ENCODE data around the gene F8.
A peak's percentile ranks its signal among the peaks of the same experiment; 100 is the strongest.
"Not testable (repeated sequence)": the region's sequence is repeated elsewhere in the genome, so short reads cannot be mapped to it uniquely, and the experiment has no call there.

The F8 gene

DNA sequence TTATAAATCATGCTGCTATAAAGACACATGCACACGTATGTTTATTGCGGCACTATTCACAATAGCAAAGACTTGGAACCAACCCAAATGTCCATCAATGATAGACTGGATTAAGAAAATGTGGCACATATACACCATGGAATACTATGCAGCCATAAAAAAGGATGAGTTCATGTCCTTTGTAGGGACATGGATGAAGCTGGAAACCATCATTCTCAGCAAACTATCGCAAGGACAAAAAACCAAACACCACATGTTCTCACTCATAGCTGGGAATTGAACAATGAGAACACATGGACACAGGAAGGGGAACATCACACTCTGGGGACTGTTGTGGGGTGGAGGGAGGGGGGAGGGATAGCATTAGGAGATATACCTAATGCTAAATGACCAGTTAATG, 196.9 kb downstream of the F8 start:
- H3K4me3 ChIP-seq (ENCODE audit: low read depth, low read length); DNase-seq; H2BK5ac ChIP-seq (ENCODE audit: low read depth, low read length, poor library complexity); H2AFZ ChIP-seq (ENCODE audit: insufficient read depth, low read length, poor library complexity); H3K23ac ChIP-seq (ENCODE audit: low read length); H4K8ac ChIP-seq (ENCODE audit: low read depth, low read length); H3K4me2 ChIP-seq (ENCODE audit: low read length); H2AK5ac ChIP-seq (ENCODE audit: low read length); H3K4ac ChIP-seq (ENCODE audit: low read depth, low read length); H3K36me3 ChIP-seq (ENCODE audit: control insufficient read depth in 1 of 2, insufficient read depth in 2 of 2, low read length in 2 of 2); H3K27me3 ChIP-seq (ENCODE audit: insufficient read depth, low read length); H3K9ac ChIP-seq (ENCODE audit: low read length); H4K91ac ChIP-seq (ENCODE audit: low read depth, low read length); H3K79me1 ChIP-seq (ENCODE audit: low read length); H3K14ac ChIP-seq (ENCODE audit: low read length); H3K27ac ChIP-seq (ENCODE audit: low read depth, low read length); H3K4me1 ChIP-seq (ENCODE audit: control insufficient read depth in 1 of 2, insufficient read depth in 2 of 2, low read length in 2 of 2); H3K79me2 ChIP-seq (ENCODE audit: control insufficient read depth, insufficient read depth, low read length, poor library complexity); H2BK120ac ChIP-seq (ENCODE audit: insufficient read depth, low read length, poor library complexity); H3K18ac ChIP-seq (ENCODE audit: low read length); H3K9me3 ChIP-seq (ENCODE audit: insufficient read depth, low read depth, low read length); H2BK12ac ChIP-seq (ENCODE audit: low read length); H4K12ac ChIP-seq (ENCODE audit: low read depth, low read length): not testable (repeated sequence)
- no CpG with 5 or more reads among the region's 3 CpGs for WGBS (ENCODE audit: extremely low coverage, insufficient coverage, insufficient read length)

DNA sequence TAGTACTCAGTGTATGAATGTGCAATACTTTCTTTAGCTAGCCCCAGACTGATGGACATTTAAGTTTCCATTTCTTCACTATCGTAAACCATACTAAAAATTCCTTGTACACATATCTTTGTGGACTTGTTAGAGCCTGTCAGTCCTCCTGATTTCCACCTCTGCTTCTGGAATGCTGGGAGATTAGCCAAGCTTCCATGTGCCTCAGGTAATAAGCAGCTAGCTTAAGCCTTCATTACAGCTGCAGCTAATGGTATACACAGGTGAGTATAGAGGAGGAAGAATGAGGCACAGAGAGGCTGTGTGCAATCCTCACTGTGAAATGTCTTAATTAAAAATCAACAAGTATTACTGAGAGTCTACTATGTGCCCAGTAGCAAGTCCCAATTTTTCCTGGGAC, 197.9 kb downstream of the F8 start:
- no peak overlapping the region for H2BK5ac ChIP-seq (ENCODE audit: low read depth, low read length, poor library complexity)
- H3K4me1 ChIP-seq (ENCODE audit: control insufficient read depth in 1 of 2, insufficient read depth in 2 of 2, low read length in 2 of 2): no peaks in the 10 kb centered on the region
- H2AFZ ChIP-seq (ENCODE audit: insufficient read depth, low read length, poor library complexity): no peak overlapping the region
- no peak overlapping the region for H3K18ac ChIP-seq (ENCODE audit: low read length)
- no peak overlapping the region for H3K14ac ChIP-seq (ENCODE audit: low read length)
- no peak overlapping the region for H3K9ac ChIP-seq (ENCODE audit: low read length)
- WGBS (ENCODE audit: extremely low coverage, insufficient coverage, insufficient read length): no CpG with 5 or more reads among the region's 1 CpG
- no peaks in the 10 kb centered on the region for H3K79me2 ChIP-seq (ENCODE audit: control insufficient read depth, insufficient read depth, low read length, poor library complexity)
- no peak overlapping the region for H4K91ac ChIP-seq (ENCODE audit: low read depth, low read length)
- H4K12ac ChIP-seq (ENCODE audit: low read depth, low read length): no peak overlapping the region
- no peak overlapping the region for H2BK120ac ChIP-seq (ENCODE audit: insufficient read depth, low read length, poor library complexity)
- H2BK12ac ChIP-seq (ENCODE audit: low read length): no peak overlapping the region
- H3K79me1 ChIP-seq (ENCODE audit: low read length): no peaks in the 10 kb centered on the region
- H4K8ac ChIP-seq (ENCODE audit: low read depth, low read length): no peak overlapping the region
- no peak overlapping the region for H3K4ac ChIP-seq (ENCODE audit: low read depth, low read length)
- no peak overlapping the region for H2AK5ac ChIP-seq (ENCODE audit: low read length)
- H3K4me2 ChIP-seq (ENCODE audit: low read length): no peak overlapping the region
- H3K27ac ChIP-seq (ENCODE audit: low read depth, low read length): no peak overlapping the region
- H3K23ac ChIP-seq (ENCODE audit: low read length): no peak overlapping the region
- H3K4me3 ChIP-seq (ENCODE audit: low read depth, low read length): no peak overlapping the region
- H3K27me3 ChIP-seq (ENCODE audit: insufficient read depth, low read length): no peaks in the 10 kb centered on the region
- H3K36me3 ChIP-seq (ENCODE audit: control insufficient read depth in 1 of 2, insufficient read depth in 2 of 2, low read length in 2 of 2): no peaks in the 10 kb centered on the region
- DNase-seq: peak; percentile 51 to 68
- H3K9me3 ChIP-seq (ENCODE audit: insufficient read depth, low read depth, low read length): no peaks in the 10 kb centered on the region

DNA sequence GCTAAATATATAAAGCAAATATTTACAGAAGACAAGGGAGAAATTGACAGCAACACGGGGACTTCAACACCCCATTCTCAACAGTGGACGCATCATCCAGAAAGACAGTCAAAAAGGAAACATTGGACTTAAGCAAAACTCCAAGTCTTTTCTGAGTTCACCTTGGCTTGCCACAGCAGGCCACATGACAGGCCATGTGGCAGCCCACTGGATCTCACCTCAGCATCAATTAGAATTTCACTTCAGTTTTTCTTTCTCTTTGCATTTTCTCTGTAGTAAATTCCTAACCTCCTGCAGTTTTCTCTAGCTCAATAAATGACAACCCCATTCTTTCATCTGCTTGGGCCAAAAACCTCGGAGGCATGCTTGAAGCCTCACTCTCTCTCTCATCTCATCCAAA, 200.5 kb downstream of the F8 start:
- Histone ChIP-seq H3K14ac (ENCODE audit: low read length) (no peak overlapping the region), H3K27ac (ENCODE audit: low read depth, low read length) (no peak overlapping the region), H3K79me1 (ENCODE audit: low read length) (no peaks in the 10 kb centered on the region), H3K4ac (ENCODE audit: low read depth, low read length) (no peak overlapping the region), H2BK5ac (ENCODE audit: low read depth, low read length, poor library complexity) (no peak overlapping the region), H3K4me3 (ENCODE audit: low read depth, low read length) (no peak overlapping the region), H4K12ac (ENCODE audit: low read depth, low read length) (no peak overlapping the region), H3K23ac (ENCODE audit: low read length) (no peak overlapping the region), H3K9me3 (ENCODE audit: insufficient read depth, low read depth, low read length) (no peaks in the 10 kb centered on the region), H2AK5ac (ENCODE audit: low read length) (no peak overlapping the region), H4K91ac (ENCODE audit: low read depth, low read length) (no peak overlapping the region), H3K18ac (ENCODE audit: low read length) (no peak overlapping the region), H2BK120ac (ENCODE audit: insufficient read depth, low read length, poor library complexity) (no peak overlapping the region), H3K36me3 (ENCODE audit: control insufficient read depth in 1 of 2, insufficient read depth in 2 of 2, low read length in 2 of 2) (no peaks in the 10 kb centered on the region), H3K9ac (ENCODE audit: low read length) (no peak overlapping the region), H2AFZ (ENCODE audit: insufficient read depth, low read length, poor library complexity) (no peak overlapping the region), H4K8ac (ENCODE audit: low read depth, low read length) (no peak overlapping the region), H3K79me2 (ENCODE audit: control insufficient read depth, insufficient read depth, low read length, poor library complexity) (no peaks in the 10 kb centered on the region), H3K27me3 (ENCODE audit: insufficient read depth, low read length) (no peaks in the 10 kb centered on the region), H2BK12ac (ENCODE audit: low read length) (no peak overlapping the region), H3K4me2 (ENCODE audit: low read length) (no peak overlapping the region), H3K4me1 (ENCODE audit: control insufficient read depth in 1 of 2, insufficient read depth in 2 of 2, low read length in 2 of 2) (no peaks in the 10 kb centered on the region)
- no CpG with 5 or more reads among the region's 3 CpGs for WGBS (ENCODE audit: extremely low coverage, insufficient coverage, insufficient read length)
- no peak for DNase-seq

DNA sequence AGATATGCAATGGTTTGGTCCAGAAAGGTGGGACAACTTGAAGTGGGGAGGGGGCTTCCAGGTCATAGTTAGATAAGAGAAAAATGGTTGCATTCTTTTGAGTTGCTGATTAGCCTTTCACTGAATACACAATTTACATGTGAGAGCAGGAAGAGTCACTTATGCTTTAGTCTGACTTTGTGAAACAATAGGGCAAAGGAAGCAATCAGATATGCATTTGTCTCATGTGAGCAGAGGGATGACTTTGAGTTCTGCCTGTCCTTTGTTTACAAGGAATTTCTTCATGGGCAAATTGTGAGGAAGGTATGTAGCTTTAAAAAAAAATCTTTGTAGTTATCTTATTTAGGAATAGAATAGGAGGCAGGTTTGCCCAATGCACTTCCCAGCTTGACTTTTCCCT, 201.0 kb downstream of the F8 start:
- Histone ChIP-seq H2AK5ac (ENCODE audit: low read length) (no peak overlapping the region), H4K12ac (ENCODE audit: low read depth, low read length) (no peak overlapping the region), H3K36me3 (ENCODE audit: control insufficient read depth in 1 of 2, insufficient read depth in 2 of 2, low read length in 2 of 2) (no peaks in the 10 kb centered on the region), H3K79me2 (ENCODE audit: control insufficient read depth, insufficient read depth, low read length, poor library complexity) (no peaks in the 10 kb centered on the region), H3K4me2 (ENCODE audit: low read length) (no peak overlapping the region), H3K18ac (ENCODE audit: low read length) (no peak overlapping the region), H4K8ac (ENCODE audit: low read depth, low read length) (no peak overlapping the region), H2BK12ac (ENCODE audit: low read length) (no peak overlapping the region), H4K91ac (ENCODE audit: low read depth, low read length) (no peak overlapping the region), H2BK120ac (ENCODE audit: insufficient read depth, low read length, poor library complexity) (no peak overlapping the region), H3K27me3 (ENCODE audit: insufficient read depth, low read length) (no peaks in the 10 kb centered on the region), H3K9me3 (ENCODE audit: insufficient read depth, low read depth, low read length) (no peaks in the 10 kb centered on the region), H3K9ac (ENCODE audit: low read length) (no peak overlapping the region), H2AFZ (ENCODE audit: insufficient read depth, low read length, poor library complexity) (no peak overlapping the region), H3K23ac (ENCODE audit: low read length) (no peak overlapping the region), H3K27ac (ENCODE audit: low read depth, low read length) (no peak overlapping the region), H3K79me1 (ENCODE audit: low read length) (no peaks in the 10 kb centered on the region), H3K4me3 (ENCODE audit: low read depth, low read length) (no peak overlapping the region), H3K14ac (ENCODE audit: low read length) (no peak overlapping the region), H3K4ac (ENCODE audit: low read depth, low read length) (no peak overlapping the region), H2BK5ac (ENCODE audit: low read depth, low read length, poor library complexity) (no peak overlapping the region), H3K4me1 (ENCODE audit: control insufficient read depth in 1 of 2, insufficient read depth in 2 of 2, low read length in 2 of 2) (no peaks in the 10 kb centered on the region)
- no peak for DNase-seq

All from trophoblast cell (in vitro differentiated cells and primary cell).